HG03103 (cell line): ENCODE data around the gene MLPH.
"Not testable (repeated sequence)": the region's sequence is repeated elsewhere in the genome, so short reads cannot be mapped to it uniquely, and the experiment has no call there.

Experiments
- ATAC-seq: cut with Tn5 transposase; IDR thresholded peaks from one replicate; pipeline ENCODE4 v1.9.1; 2021; ENCODE audit warnings: low read depth; ENCODE audit not compliant: unreplicated experiment

Gene MLPH

DNA sequence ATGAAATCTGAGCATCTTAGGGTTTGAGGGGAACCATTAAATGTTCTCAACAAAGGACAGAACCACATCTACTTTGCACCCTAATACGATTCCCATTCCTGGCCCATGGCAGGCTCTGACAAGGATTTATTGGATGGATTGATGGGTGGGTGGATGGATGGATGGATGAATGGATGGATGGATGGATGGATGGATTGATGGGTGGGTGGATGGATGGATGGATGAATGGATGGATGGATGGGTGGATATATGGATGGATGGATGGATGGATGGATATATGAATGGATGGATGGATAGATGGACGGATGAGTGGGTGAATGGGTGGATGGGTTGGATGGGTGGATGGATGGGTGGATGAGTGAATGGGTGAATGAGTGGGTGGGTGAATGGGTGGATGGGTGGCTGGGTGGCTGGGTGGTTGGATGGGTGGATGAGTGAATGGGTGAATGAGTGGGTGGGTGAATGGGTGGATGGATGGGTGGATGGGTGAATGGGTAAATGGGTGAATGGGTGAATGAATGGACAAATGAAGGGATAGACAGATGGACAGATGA is 29.6 kb upstream of the MLPH start:
- ATAC-seq = no peak

DNA sequence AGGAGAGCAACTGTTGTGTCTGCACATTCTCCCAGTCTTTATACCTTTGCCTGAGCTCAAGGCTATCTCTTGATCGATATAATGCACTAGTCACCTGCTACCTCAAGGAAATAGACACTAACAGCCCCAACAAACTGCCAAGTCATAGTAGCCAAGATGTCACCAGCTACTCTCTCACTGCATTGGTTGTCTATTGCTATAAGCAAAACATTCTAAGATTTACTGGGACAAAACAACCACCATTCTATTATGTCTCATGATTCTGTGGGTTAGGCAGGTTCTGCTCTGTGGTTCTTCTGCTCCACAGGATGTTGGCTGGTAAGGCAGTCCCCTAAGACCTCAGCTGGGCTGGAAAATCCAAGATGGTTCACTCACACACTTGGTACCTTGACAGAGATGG is 28.5 kb upstream of the MLPH start:
- ATAC-seq = no peak

DNA sequence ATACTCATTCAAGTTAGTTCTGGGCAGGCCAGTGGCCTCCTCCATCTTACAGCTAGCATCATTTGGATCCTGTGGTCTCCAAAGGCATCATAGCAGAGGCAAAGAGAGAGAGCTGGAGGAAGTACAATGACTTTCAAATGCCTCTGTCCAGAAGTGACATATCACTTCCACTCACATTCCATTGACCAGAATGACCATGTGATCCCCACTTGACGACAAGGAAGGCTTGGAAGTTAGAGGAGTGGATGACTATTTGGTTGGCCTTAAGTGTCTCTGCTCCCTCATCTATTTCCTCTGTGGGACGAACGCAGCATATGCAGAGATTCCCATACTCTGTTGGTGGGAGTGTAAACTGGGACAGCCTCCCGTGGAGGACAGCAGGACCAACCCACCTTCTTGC is 27.8 kb upstream of the MLPH start:
- ATAC-seq = no peak

DNA sequence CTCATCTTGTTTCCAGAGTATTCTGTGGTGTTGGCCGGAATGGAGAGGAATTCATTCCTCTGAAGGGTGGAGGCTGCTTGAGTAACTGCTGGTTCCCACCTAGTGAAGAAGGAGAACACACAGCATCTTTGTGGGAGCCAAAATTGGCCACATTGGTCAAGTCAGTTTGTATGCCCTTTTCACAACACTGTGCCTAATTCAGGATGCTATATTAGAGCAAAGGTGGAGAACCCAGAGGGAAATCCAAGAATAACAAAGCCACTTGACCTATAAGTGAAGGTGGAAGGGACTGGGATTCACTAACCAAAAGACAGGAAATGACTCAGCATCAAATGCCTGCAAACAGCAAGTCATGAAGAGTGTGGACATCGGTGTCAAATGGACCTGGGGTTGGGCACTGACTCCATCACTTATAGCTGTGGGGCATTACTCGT is 27.3 kb upstream of the MLPH start:
- no peak for ATAC-seq

DNA sequence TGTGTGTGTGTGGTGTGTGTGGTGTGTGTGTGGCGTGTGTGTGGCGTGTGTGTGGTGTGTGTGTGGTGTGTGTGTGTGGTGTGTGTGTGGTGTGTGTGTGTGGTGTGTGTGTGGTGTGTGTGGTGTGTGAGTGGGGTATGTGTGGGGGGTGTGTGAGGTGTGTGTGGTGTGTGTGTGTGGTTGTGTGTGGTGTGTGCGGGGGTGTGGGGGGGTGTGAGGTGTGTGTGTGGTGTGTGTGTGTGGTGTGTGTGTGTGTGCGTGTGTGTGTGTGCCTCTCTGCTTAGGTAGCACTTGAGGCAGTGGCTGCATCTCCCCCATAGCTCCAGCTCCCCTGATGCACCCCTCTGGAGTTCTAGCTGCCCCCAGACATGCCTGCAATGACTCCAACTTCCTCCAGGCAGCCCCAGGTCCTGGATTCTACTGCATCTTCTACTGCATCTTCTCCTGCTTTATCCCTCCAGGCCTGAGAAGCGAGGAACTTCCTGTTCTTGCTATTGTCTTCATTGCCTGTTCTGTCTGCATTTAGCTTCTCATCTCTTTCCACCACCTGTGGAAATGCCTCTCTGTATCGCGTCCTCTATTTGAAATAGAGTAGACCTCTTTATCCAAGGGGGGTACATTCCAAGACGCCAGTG is 22.2 kb upstream of the MLPH start:
- ATAC-seq = no peak

DNA sequence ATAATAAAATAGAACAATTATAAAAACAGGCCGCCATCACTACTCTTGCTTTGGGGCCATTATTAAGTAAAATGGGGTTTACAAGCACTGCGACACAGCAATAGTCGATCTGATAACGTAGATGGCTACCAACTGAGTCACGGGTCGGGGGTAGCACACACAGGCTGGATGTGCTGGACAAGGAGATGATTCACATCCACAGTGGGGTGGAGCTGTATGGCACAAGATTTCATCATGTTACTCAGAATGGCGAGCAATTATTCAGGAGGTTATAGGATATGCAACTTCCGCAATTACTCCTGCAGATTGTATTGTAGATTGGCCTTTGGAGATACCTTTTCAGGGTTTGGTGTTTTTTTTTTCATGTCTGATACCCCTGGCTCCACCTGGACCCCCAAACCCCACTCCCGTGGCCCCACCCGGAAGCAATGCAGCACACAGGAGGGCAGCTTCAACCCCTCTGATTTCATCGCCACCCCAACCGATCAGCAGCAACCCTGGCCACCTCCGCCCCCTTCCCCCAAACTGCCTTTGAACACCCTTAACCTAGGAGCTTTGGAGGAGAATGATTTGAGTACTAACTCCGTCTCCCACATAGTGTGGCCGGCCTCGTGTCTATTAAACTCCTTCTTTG is 21.4 kb upstream of the MLPH start:
- ATAC-seq = no peak

DNA sequence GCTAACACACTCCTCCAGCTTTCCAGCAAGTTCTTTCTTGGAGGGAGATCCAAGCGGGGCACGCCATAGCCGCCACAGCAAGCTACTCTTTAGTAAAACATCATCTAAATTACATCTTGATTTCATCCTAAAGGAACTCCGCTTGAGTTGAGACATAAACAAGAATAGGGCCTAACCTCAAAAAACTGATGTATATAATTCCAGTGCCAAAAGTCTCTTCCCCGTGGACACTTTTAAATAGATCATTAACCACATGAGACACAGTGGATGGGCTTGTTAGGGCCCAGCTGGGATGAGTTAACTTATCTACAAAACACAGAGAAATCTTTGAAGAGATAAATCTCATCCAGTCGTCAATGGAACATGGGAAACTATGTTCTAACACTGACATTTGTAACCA is 20.8 kb upstream of the MLPH start:
- no peak for ATAC-seq

DNA sequence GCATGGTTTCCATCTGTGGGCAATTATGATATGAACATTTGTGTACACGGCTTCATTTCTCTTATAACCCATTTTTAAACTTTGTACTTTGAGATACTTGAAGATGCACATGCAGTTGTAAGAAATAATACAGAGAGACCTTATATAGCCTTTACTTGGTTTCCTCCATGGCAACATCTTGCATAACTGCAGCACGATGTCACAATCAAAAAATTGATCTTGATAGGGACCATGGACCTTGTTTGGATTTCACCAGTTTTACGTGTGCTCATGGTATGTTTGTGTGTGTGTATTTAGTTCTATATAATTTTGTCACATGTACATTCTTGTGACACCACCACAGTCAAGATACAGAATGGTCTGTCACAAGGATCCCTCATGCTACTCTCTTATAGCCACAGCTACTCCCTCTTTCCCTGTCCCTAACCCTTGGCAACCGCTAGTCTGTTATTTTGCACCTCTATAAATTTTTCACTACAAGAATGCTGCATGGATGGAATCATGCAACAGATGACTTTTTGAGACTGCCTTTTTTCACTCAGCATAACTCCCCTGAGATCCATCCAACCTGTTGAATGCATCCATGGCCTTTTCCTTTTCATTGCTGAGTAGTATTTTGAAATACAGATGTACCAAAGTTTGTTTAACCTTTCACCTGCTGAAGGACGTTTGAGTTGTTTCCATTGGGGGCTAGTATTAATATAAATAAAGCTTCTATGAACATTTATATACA is 19.4 kb upstream of the MLPH start:
- ATAC-seq = no peak

DNA sequence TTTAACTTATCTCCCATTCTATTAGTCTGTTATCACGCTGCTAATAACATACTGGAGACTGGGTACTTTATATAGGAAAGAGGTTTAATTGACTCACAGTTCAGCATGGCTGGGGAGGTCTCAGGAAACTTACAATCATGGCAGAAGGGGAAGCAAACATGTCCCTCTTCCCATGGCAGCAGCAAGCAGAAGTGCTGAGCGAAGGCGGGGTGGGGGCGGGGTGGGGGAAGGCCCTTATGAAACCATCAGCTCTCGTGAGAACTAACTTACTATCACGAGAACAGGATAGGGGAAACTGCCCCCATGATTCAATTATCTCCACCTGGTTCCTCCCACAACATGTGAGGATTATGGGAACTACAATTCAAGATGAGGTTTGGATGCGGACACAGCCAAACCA is 17.6 kb upstream of the MLPH start:
- ATAC-seq = not testable (repeated sequence)

DNA sequence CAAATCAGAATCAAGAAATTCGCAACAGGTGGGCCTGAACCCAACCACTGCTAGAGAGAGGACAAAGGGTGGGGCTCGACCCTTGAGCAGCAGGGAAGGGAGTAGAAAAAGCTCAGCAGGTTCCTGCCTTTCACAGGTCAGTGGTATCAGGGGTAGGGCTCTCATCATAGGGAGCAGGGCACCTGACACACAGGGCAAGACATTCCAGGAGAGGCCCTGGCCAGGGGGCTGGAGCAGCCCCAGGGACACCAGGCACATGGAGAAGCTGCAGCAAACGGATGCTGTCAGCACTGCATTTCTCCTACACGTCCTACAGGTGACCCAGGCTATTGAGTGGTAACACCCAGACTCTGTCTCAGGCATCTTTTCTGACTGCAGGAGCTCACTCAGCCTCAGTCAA is 17.2 kb upstream of the MLPH start:
- no peak for ATAC-seq

DNA sequence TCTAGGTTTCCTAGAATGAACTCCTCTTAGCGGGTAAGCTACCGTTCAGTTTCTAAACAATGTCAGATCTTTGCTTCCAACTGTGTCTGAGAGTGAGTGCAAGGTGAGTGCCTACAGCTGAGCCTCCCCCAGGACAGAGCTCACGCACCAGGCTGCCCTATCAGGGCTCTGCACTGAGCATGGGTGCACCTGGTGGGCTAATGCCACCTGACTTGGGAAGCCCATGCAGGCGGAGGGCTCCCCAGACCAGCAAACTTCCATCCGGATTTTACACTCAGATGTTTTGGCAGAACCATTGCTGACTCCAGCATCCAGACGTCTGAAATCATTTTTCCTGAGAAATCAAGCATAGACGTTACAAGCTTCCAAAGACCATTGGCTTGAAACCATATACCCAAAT is 16.1 kb upstream of the MLPH start:
- ATAC-seq = no peak

DNA sequence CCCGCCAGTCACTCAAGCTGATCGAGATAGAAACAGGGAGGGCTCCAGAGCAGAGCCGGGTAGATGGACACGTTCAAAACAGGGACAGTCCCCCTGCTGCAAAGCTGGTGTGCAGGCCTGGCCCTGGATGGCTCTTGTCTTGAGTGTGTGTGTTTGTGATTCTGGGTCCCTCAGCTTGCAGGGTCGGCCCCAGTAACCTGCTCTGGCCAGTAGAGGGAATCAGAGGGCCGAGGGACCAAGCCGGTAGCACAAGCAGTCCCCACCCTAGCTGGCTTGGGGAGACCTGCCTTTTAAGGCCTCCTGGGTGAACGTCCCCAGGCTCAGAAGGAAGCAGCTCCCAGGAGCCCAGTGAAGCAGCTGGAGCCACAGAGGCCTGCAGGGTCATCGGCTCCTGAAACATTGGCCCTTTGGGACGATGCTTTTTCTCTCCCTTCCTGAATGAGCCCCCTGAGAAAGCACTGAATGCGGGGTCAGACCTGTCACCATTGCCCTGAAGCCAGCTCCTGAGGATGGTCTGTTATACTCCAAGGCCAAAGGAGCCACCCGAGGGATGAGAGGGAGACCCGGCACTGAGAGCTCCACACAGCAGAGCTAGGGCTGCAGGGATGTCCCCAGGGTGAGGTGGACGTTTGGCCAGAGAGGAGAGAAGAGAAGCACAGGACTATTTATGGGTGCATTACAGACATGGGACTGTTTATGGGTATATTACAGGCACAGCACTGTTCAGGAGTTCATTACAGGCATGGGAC is 15.4 kb upstream of the MLPH start:
- no peak for ATAC-seq

DNA sequence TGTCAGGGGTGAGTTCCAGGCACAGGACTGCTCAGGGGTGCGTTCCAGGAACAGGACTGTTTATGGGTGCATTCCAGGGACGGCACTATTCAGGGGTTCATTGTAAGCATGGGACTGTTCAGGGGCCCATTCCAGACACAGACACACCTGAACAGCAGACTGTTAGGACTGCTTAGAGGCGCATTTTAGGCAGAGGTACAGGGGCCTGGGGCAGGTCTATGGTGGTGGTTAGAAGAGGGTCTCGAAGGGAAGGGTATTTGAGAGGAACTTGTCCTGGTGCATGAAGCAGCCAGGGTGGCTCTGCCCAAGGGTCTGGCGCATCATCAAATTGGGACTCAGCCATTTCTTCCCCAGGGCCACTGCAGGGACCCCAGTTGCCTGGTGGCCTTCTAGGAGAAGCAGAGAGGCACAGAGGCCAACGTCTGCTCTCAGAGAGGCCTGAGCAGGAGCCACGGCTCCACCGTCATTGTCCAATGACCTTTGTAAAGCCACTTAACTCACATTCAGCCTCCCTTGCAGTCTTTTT is 14.8 kb upstream of the MLPH start:
- ATAC-seq = no peak

DNA sequence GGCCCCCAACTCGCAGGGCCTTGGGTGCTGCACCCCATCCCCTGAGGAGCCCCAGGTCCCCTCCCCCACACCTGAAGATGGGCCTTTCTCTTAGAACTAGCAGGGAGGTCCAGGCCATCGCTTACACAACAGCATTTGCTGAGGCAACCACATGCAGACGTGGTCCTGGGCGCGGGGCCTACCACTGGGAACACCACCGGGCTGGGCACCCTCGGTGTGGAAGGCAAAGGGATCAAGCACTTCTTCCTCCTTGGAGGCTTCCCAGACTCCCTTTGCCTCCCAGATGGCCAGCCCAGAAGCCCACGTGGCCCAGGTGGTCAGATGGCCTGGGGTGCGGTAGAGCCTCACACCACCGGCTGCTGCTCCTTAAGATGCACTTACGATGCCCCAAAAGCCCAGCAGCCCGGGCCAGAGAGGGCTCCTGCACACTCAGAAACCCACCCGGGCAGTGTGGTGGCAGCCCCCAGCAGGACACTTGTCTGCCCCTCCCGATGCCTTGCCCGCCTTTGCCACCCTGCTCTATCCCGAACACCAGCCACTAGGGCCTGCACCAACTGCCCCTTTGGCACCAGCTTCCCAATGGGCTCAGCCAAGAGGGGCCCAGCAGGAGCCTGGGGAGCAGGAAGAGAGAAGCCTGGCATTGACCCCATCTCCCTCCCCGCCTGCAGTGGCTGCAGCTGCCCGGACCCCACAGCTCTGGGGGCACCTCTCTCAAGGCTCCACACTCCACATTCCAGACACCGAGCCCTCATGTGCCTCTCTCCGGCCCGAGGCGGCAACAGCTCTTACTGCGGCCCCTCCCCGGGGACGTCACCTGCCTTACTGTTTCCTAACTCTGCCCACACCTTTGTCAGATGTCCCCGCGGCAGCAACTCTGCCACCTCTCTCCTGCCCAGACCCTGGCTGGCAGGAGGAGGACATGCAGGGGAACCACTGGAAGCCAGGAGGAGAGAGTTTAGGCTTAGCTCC is 13.9 kb upstream of the MLPH start:
- ATAC-seq = no peak

DNA sequence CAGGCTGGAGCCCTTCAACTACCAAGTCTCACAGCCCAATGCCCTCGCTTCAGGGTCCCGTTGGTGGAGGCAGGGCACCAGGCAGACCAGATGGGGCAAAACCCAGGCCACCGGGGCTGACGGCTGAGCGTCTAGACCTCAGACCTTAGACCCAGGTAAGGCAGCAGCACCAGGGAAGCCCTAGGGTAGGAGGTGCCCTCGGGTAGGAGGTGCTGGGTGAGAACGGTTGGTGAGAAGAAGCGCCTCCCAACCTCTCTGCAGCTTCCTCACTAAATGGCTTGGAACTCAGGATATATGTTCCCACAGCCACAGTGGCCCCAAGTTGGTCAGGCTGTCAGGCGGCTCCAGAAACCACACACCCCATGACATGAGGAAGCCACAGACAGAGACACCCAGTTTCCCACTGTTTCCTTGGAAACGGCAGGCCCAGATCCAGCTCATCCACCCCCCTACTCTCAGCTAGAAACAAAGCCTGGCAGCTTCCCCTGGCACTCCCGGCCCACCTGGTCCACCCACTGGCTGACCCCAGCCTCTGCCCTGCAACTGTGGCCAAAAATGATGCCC is 13.1 kb upstream of the MLPH start:
- ATAC-seq = no peak

DNA sequence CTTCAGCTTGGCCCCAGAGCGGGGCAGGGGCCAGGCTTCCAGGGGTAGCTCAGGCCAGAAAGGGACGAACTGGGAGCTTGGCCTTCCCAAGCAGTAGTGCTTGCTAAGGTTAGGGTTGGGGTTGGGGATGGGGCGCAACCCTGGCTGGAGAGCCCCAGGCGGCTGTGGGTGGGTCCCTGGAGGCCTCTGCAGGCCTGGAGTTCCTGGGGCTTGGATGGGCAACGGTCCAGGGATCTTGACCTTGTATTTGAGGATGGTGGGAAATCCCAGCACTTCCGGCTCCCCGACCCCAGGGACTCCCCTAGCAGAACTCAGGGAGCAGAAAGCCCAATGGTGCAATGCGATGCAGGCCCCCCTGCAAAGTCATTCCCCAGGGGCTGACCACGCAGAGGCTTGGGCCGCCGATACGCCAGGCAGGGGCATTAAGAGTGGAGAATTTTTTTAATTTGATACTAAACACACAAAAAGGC is 12.6 kb upstream of the MLPH start:
- ATAC-seq = no peak

DNA sequence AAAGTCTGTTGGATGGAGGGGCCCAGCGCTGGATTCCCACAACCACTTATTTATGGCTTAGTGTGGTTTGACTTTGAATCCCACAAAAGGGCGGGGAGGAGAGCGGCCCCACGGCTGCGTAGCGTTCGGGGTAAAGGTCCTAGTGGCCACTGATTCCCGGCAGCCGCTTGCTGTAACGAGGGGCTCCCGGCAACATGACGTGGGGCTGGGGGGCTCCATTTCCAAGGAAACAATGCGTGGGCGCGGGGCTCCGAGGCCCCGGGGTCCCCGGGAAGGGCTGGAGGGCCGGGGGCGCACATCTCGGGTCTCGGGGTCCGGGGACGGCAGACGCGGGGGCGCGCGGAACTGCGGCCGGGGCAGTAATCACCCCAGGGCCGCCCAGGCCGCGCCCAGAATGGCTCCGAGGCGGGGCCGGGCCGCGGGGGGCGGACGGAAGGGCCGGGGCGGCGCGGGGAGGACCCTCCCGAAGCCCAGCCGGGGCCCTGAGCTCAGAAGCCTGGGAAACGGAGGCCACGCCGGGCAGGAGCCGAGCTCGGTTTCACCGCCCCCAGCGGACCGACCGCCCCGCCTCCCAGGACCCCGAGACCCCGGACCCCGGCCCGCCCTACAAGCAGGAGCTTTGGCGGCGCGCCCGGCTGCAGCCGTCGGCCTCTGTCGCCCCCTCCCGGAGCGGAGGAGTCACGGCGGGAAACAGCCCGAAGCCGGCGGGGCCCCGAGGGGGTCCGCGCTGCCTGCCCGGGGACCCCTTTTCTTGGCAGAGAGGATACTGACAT is 11.9 kb upstream of the MLPH start:
- peak; percentile 75 for ATAC-seq

DNA sequence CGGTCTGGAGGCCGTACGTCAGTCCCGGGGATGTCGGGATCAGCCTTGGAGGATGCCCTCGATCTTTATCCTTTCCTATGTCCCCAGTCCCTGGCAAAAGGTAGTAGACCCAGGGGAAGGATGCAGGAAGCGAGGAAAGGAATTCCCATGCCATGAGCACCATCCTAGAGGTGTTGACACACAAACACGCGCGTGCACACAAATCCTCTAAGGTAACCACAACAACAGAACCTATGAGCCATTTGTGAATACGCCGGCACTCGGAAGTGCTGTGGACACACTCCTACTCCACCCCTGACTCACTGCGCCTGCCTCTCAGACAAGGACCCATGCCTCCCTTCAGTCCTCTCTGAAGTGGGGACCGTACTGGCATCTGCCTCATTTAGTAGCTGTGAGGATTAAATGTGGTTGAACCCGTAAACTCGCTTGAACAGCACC is 11.3 kb upstream of the MLPH start:
- ATAC-seq = peak; percentile 10
